OCI-LY3 (cell line): ENCODE data around the gene SPAAR.

Experiments
- H2AFZ ChIP-seq: fragments of 200-600, 300-600 bp; shearing (Covaris generic); 2 replicates; pipeline ENCODE4 v1.6.0; 2014; ENCODE audit warnings: antibody characterized with exemption, low read depth, low read length
- H3K27ac ChIP-seq: fragments of 200-600, 300-600 bp; sonication (generic); 2 replicates; pipeline ENCODE4 v1.5.1; 2014; ENCODE audit warnings: mild to moderate bottlenecking, low read length, moderate library complexity, mixed read lengths
- H3K27me3 ChIP-seq: fragments of 200-600, 300-600 bp; sonication (generic); 2 replicates; pipeline ENCODE4 v1.6.1; 2014; ENCODE audit warnings: low read depth, low read length, mixed read lengths
- H3K36me3 ChIP-seq: fragments of 200-600, 300-600 bp; sonication (generic); replicated peaks from 2 replicates; pipeline ENCODE3; 2014; ENCODE audit warnings: low read depth, low read length, mixed read lengths
- H3K4me1 ChIP-seq: fragments of 300-600, 200-600 bp; sonication (generic); 2 replicates; pipeline ENCODE4 v1.6.1; 2014; ENCODE audit warnings: low read length, mixed read lengths
- H3K4me2 ChIP-seq: fragments of 200-600, 300-600 bp; sonication (generic); 2 replicates; pipeline ENCODE4 v1.6.1; 2014; ENCODE audit warnings: low read length, mixed read lengths
- H3K4me3 ChIP-seq: fragments of 300-600, 200-600 bp; sonication (generic); 2 replicates; pipeline ENCODE4 v1.5.1; 2014; ENCODE audit warnings: antibody characterized with exemption, mild to moderate bottlenecking, low read length, moderate library complexity
- H3K79me2 ChIP-seq: fragments of 300-600, 200-600 bp; shearing (Covaris generic); 2 replicates; pipeline ENCODE4 v1.6.1; 2014; ENCODE audit warnings: mild to moderate bottlenecking, low read length, mixed read lengths
- H3K9ac ChIP-seq: fragments of 300-600, 200-600 bp; shearing (Covaris generic); 2 replicates; pipeline ENCODE4 v1.6.0; 2014; ENCODE audit warnings: mild to moderate bottlenecking, low read length, moderate library complexity
- H3K9me3 ChIP-seq: fragments of 200-600, 300-600 bp; shearing (Covaris generic); 2 replicates; pipeline ENCODE4 v1.6.1; 2014; ENCODE audit warnings: low read length, mixed read lengths; ENCODE audit not compliant: insufficient read depth
- H4K20me1 ChIP-seq: fragments of 200-600, 300-600 bp; sonication (generic); 2 replicates; pipeline ENCODE4 v1.6.1; 2016; ENCODE audit warnings: low read length, mixed read lengths; ENCODE audit not compliant: insufficient read depth
- CTCF ChIP-seq: fragments of 200-600, 300-600 bp; sonication (generic); IDR thresholded peaks from 2 replicates; pipeline ENCODE4 v1.5.1; 2014; ENCODE audit warnings: antibody characterized with exemption, low read length, low read depth
- EZH2phosphoT487 ChIP-seq: fragments of 200-600 bp; shearing (Covaris generic); IDR thresholded peaks from 2 replicates; pipeline ENCODE4 v1.6.1; 2018; ENCODE audit warnings: antibody characterized with exemption, mixed run types, low read depth

The SPAAR gene

GRCh38 chr9:35863583-35863982 is 45.7 kb upstream of the SPAAR start:
- no peak for TF ChIP-seq EZH2phosphoT487
- no peak for TF ChIP-seq CTCF
- H3K79me2 ChIP-seq, result no peaks in the 10 kb centered on the region
- H3K36me3 ChIP-seq, result no peaks in the 10 kb centered on the region
- H4K20me1 ChIP-seq, result no peaks in the 10 kb centered on the region
- H3K9ac ChIP-seq, result no peak overlapping the region
- no peak overlapping the region for H3K4me3 ChIP-seq
- no peaks in the 10 kb centered on the region for H3K9me3 ChIP-seq
- H3K4me1 ChIP-seq, result no peaks in the 10 kb centered on the region
- no peak overlapping the region for H2AFZ ChIP-seq
- H3K4me2 ChIP-seq, result no peak overlapping the region
- no peaks in the 10 kb centered on the region for H3K27me3 ChIP-seq
- H3K27ac ChIP-seq, result no peak overlapping the region

DNA sequence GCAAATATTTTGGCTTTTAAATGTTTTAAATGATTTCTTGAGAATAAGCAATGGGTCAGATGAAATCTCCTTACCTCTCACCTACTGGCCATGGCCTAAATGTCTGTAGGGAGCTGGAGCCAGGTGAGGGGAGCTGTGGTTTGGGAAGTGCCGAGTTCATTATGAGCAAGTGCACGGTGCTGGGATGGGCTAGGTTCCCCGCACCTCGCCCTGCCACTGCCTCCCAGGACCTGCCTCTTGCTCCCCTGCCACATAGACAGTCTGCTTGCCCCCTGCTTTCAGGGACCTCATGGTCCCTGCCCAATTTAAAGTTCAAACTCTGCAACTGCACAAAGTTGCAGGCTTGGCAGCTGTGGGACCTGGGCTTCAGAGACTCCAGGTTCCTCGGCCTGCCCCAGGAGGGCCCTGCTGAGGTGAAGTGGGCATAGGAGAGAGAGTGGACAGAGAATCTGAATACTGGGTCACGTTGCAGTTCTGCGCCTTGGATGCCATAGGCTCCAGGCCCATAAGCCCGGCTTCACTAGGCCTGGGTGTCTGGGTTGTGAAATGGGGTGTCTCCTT is 44.5 kb upstream of the SPAAR start:
- Histone ChIP-seq H3K4me1 (no peaks in the 10 kb centered on the region), H3K27ac (no peak overlapping the region), H3K9me3 (no peaks in the 10 kb centered on the region), H3K27me3 (no peaks in the 10 kb centered on the region), H4K20me1 (no peaks in the 10 kb centered on the region), H3K79me2 (no peaks in the 10 kb centered on the region), H3K4me3 (no peak overlapping the region), H3K36me3 (no peaks in the 10 kb centered on the region), H3K4me2 (no peak overlapping the region), H2AFZ (no peak overlapping the region), H3K9ac (no peak overlapping the region)
- TF ChIP-seq CTCF (no peak), EZH2phosphoT487 (no peak)

DNA sequence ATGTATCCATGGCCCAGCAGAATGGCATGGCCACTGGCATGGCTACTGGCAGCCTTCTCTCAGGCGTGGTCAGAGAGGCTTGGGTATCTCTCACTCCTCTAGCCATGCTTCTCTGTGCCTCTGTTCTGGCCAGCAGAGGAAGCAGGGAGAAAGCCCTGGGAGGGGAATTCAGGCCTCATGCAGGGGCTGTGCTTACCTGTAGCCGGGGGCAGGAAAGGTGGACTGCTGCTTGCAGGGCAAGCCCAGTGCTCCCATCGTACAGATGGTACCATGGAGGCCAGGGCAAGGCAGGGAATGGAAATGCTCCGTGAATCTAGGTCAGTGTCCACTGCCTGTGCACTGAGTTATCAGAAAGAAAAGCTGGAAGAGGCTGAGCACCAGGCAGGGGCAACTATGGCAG is 41.8 kb upstream of the SPAAR start:
- H3K9ac ChIP-seq, result no peak overlapping the region
- no peaks in the 10 kb centered on the region for H4K20me1 ChIP-seq
- H3K4me1 ChIP-seq, result no peaks in the 10 kb centered on the region
- H3K79me2 ChIP-seq, result no peaks in the 10 kb centered on the region
- no peak overlapping the region for H3K4me2 ChIP-seq
- no peaks in the 10 kb centered on the region for H3K9me3 ChIP-seq
- H3K27me3 ChIP-seq, result no peaks in the 10 kb centered on the region
- no peaks in the 10 kb centered on the region for H3K36me3 ChIP-seq
- H3K4me3 ChIP-seq, result no peak overlapping the region
- H2AFZ ChIP-seq, result no peak overlapping the region
- H3K27ac ChIP-seq, result no peak overlapping the region
- no peak for TF ChIP-seq CTCF
- no peak for TF ChIP-seq EZH2phosphoT487

GRCh38 chr9:35868933-35869332 is 40.4 kb upstream of the SPAAR start:
- no peak for TF ChIP-seq CTCF
- no peak for TF ChIP-seq EZH2phosphoT487
- H3K4me2 ChIP-seq, result no peak overlapping the region
- H3K9ac ChIP-seq, result no peak overlapping the region
- H4K20me1 ChIP-seq, result no peaks in the 10 kb centered on the region
- H3K9me3 ChIP-seq, result no peaks in the 10 kb centered on the region
- no peaks in the 10 kb centered on the region for H3K27me3 ChIP-seq
- H3K36me3 ChIP-seq, result no peaks in the 10 kb centered on the region
- H3K27ac ChIP-seq, result no peak overlapping the region
- no peak overlapping the region for H2AFZ ChIP-seq
- H3K4me1 ChIP-seq, result no peaks in the 10 kb centered on the region
- no peaks in the 10 kb centered on the region for H3K79me2 ChIP-seq
- no peak overlapping the region for H3K4me3 ChIP-seq
